GM12801 (cell line): ENCODE data around the gene SNRNP48.

Experiments
- CTCF ChIP-seq: IDR thresholded peaks from one replicate; pipeline ENCODE4 v1.5.1; 2011; ENCODE audit warnings: control low read depth; ENCODE audit not compliant: insufficient read length; ENCODE audit errors: extremely low read depth

SNRNP48 gene

GRCh38 chr6:7628909-7629308, 38.9 kb downstream of the SNRNP48 start:
- no peak for TF ChIP-seq CTCF

- TF ChIP-seq CTCF, result no peak
Observed at GRCh38 chr6:7629321-7629720, 39.3 kb downstream of the SNRNP48 start.

- TF ChIP-seq CTCF, result no peak
Observed at GRCh38 chr6:7630792-7631191, 40.8 kb downstream of the SNRNP48 start.

- TF ChIP-seq CTCF, result no peak
Observed at GRCh38 chr6:7631466-7631865, 41.5 kb downstream of the SNRNP48 start.

- TF ChIP-seq CTCF, result no peak
Observed at GRCh38 chr6:7632501-7633290, 42.7 kb downstream of the SNRNP48 start.

- TF ChIP-seq CTCF, result no peak
Observed at GRCh38 chr6:7633361-7633760, 43.4 kb downstream of the SNRNP48 start.

- TF ChIP-seq CTCF, result no peak
Observed at GRCh38 chr6:7636151-7636550, 46.2 kb downstream of the SNRNP48 start.
